ENCODE data around the gene ATXN10.
A peak's percentile ranks its signal among the peaks of the same experiment; 100 is the strongest.

ATXN10 gene

GRCh38 chr22:45833613-45834012 is 162.0 kb downstream of the ATXN10 start:
- no peak for DNase-seq

- DNase-seq: no peak
Measured at GRCh38 chr22:45834241-45834640, 162.6 kb downstream of the ATXN10 start.

- no peak for DNase-seq
Measured at GRCh38 chr22:45834795-45835194, 163.2 kb downstream of the ATXN10 start.

GRCh38 chr22:45836418-45837169 is 165.0 kb downstream of the ATXN10 start:
- no peak for DNase-seq

- DNase-seq: no peak
Measured at GRCh38 chr22:45837508-45837907, 165.9 kb downstream of the ATXN10 start.

- no peak for DNase-seq
Measured at GRCh38 chr22:45838305-45838887, 166.8 kb downstream of the ATXN10 start.

- no peak for DNase-seq
Measured at GRCh38 chr22:45840483-45840882, 168.8 kb downstream of the ATXN10 start.

GRCh38 chr22:45842291-45842991 is 170.8 kb downstream of the ATXN10 start:
- DNase-seq: no peak

- DNase-seq: no peak
Measured at GRCh38 chr22:45843031-45843430, 171.4 kb downstream of the ATXN10 start.

GRCh38 chr22:45843986-45844385 is 172.4 kb downstream of the ATXN10 start:
- DNase-seq: no peak

GRCh38 chr22:45845076-45845487 is 173.4 kb downstream of the ATXN10 start:
- no peak for DNase-seq

GRCh38 chr22:45846952-45847351 is 175.3 kb downstream of the ATXN10 start:
- no peak for DNase-seq

GRCh38 chr22:45848904-45849303 is 177.3 kb downstream of the ATXN10 start:
- DNase-seq: no peak

- no peak for DNase-seq
Measured at GRCh38 chr22:45852826-45853225, 181.2 kb downstream of the ATXN10 start.

- DNase-seq: no peak
Measured at GRCh38 chr22:45855961-45856360, 184.3 kb downstream of the ATXN10 start.

GRCh38 chr22:45857519-45857918 is 185.9 kb downstream of the ATXN10 start:
- no peak for DNase-seq

GRCh38 chr22:45859231-45860161 is 187.9 kb downstream of the ATXN10 start:
- DNase-seq: no peak

GRCh38 chr22:45860201-45860600 is 188.6 kb downstream of the ATXN10 start:
- DNase-seq: no peak

GRCh38 chr22:45861259-45861658 is 189.6 kb downstream of the ATXN10 start:
- DNase-seq: no peak

GRCh38 chr22:45863981-45864751 is 192.5 kb downstream of the ATXN10 start:
- DNase-seq: peak; percentile 51

GRCh38 chr22:45864959-45865476 is 193.4 kb downstream of the ATXN10 start:
- DNase-seq: no peak

Data from central memory CD4-positive, alpha-beta T cell (primary cell).